HG02588 (cell line): Measurements from ENCODE around the gene DNAJC4.
A peak's percentile ranks its signal among the peaks of the same experiment; 100 is the strongest.

Source experiments
- ATAC-seq: cut with Tn5 transposase; IDR thresholded peaks from one replicate; pipeline ENCODE4 v1.9.1; 2021; ENCODE audit warnings: mild to moderate bottlenecking, moderate library complexity; ENCODE audit not compliant: unreplicated experiment

The DNAJC4 gene

DNA sequence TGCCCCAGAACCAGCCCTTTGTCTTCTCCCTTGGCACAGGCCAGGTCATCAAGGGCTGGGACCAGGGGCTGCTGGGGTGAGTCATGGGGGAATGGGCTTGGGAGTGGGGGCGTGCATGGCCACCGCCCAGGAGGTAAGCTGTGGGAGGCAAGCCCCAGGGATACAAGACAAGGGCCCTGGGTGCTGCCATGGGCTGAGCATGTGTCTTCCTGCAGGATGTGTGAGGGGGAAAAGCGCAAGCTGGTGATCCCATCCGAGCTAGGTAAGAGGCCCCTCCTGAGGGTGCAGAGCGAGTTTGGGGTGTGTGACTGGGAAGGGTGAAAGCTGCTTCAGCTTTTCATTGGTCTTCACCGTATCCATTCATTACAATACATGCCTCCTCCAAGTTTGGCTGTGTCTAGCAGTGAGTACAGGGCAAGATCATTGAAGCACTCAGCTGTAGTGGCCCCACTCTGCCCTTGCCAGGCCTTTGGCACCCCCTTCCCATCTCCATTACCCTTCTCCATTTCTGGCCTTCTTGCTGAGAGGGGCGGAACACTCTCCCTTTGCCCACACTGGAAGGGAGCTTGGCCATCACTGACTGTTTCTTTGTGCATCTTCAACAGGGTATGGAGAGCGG is 13.0 kb downstream of the DNAJC4 start:
- no peak for ATAC-seq

DNA sequence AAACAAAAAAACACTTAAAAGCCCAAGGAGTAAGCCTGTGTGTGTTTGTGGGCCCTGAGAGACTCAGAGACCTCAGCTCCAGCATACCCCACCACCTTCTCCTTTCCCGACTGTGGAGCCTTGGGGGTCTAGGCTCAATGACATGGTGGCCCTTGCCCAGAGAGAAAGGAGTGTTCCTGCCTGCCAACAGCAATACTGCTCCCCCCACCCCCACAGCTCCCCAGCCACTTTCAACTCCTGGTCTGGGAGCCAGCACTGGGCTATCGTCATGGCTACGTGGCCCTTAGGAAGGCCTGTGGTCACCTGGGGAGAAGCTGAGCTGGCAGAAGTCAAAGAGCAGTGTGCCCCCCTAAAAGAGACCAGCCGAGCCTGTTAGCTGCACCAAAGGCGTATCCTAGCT is 13.8 kb downstream of the DNAJC4 start:
- ATAC-seq: no peak

DNA sequence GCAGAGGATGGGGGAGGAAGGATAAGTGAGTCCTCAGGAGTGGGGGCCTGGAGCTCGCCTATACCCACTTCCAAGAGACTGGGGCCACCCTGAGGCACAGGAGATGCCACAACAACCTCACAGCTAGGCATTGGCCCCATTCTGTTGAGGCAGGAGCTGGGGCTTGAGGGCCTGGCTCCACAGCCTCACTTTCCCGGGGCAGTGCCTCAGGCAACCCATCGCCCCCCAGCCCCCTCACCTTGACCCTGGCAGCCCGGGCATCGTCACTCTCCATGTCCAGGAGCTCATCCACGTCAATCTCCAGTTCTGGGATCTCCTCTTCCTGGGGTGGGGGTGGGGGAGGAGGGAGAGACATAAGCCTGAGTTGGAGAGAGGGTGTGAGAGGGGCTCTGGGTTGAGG is 14.6 kb downstream of the DNAJC4 start:
- ATAC-seq: no peak

DNA sequence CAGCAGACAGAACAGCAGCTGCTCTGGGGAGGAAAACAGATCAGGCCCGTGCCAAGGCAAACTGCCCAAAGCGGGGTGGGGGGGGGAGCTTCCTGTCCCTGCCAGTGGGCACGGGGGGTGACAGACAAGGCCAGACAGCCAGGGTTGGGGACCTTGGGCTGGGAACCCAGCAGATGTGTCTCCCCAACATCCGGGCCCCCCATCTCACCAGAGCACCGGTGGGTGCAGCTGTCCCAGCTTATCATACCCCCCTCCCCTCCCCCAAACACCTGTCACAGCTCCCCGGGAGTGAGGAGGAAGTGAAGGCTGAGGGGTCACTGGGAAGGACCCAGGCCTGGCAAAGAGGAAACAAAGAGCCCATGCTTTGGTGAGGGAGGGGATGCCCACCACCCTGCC is 15.1 kb downstream of the DNAJC4 start:
- ATAC-seq: no peak

DNA sequence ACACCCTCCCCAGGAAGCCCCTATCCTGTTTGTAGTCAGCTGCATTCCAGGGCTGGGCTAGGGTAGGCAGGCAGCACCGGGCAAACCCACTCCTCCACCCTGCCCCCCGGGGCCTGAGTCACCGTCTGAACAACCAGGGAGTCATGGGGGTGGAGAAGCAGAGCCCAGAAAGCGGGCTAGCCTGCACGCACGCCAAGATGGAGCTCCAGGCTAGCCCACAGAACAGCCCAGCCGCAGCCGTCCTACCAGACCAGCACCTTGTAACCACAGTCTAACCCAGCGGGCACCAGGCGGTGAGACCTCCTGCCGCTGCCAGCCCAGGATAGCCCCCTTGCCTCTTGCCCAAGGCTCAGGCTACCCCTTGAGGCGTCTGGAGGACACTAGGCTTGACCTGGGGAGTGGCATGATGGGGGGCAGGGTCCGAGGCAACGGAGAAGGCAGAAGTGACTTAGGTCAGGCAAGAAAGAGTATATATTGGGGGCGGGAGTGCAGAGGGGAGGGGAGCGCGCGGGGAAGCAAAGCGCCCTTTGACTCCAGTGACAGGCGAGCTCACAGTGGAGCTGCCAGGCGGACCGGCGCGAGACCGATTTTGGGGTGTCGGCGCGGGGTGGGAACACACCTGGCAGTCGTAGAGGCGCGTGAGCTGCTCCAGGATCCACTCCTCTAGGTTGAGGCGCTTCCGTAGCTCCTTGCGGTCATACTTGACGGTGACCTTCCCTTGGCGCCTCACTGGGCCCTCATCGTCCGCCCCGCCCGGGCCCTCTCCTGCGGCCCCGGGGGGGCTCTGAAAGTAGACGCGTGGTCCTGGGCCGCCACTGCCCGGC is 15.7 kb downstream of the DNAJC4 start:
- no peak for ATAC-seq

DNA sequence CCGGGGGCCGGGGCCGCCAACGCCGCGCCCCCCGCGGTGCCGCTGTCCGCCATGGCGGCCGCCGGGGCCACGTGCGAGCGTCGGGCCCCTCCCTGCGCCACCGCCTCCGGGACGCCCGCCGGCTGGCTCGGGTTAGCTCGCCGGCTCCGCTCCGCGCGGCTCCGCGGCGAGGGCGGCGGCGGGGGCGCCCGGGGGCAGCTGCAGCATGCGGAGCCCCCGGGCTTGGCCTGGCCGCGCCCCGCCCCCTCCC is 16.2 kb downstream of the DNAJC4 start:
- ATAC-seq: peak; percentile 15

DNA sequence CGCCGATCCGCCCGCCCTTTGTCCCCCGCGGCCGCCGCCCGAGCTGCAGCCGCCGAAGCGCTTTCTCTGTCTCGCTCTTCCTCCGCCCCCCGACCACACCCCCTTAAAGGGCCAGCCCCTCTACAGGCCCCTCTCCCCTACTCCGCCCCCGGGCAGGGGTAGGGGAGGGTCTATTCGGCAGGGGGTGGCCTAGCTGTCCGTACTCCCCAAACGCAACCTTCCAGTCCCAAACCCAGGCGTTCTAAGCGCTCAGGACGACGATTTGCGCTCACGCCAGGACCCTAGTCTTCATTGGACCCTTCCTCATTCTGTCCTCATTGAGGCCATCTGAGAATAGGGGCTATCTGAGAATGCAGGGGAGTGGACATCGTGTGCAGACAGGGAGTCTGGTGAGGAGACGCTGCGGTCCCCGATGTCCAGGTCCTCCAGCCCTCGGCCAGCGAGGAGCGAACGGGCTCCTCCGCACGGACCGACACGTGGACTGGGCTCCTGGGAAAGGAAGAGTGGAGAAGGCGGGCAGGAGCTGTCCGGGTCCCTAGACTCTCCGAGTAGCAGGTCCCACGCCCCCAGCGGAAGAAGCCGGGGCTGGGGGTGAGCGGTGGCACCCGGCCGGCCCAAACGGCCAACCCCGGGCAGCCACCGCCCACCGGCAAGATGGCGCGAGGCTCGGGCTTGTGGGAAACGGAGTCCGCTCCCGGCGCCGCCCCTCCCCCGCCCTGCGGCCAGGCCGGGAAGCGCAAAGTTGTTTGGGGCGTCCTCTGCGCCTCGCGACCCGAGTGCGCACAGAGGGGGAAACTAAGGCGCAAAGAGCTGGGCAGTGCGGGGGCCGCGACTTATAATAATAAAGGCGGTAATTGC is 16.8 kb downstream of the DNAJC4 start, which contains the start of gene PPP1R14B:
PPP1R14B (minus strand) TSS at position 73 of the 858 bp plus-strand sequence. CDS start 270 bp downstream, outside the sequence.
- peak; percentile 29 for ATAC-seq

DNA sequence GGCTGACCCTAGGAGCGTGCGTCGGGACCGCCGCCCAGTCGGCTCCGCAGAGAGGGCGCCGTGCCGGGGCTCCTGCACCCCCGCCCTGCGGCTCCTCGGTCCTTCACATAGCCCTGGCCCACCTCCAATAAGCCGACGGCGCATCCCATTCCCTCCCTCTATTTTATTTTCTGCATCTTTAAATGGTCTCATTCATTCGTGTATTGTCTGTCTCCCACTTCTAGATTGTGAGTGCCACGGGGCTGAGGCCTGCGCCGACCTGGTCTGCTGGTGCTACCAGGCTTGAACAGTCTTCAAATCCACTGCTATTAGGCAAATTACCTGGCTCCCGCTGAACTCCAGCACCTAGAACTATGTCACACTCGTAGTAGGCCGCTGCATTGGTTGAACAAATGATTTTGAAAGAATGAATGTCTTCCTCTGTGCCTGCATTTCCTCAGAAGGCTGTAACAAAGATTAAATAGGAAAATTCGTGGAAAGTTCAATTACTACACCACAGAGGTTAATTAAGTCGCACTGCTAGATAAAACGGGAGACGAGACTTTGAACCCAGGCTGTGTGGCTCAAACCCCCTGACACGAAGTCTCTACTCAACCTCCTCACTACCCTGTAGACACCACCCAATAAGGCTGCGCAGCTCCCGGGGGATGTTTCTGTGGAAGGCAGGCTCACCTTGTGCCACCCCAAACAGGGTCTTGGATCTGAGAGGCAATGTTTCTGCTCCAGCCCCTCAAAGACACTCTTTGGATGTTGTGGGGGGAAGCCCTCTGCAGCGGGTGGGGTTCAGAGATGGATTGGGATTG is 17.6 kb downstream of the DNAJC4 start:
- no peak for ATAC-seq

DNA sequence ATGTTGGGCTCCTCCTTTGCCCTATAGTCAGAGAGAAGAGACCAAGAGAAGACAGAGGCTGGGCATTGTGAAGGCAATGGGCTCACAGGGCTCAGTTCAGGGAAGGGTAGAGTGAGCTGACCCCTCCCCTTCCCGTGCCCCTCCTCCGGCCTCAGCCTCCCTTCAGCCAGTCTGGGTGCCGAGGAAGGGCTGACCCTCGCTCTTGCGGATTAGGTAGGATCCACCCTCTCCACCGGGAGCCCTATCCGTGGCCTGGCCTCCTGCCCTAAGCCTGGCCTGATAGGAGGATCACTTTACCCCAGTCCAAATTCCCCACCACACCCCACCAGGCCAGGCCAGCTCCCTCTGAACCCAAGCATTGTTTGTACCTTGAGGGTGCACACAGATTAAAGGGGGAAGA is 18.2 kb downstream of the DNAJC4 start:
- ATAC-seq: no peak

DNA sequence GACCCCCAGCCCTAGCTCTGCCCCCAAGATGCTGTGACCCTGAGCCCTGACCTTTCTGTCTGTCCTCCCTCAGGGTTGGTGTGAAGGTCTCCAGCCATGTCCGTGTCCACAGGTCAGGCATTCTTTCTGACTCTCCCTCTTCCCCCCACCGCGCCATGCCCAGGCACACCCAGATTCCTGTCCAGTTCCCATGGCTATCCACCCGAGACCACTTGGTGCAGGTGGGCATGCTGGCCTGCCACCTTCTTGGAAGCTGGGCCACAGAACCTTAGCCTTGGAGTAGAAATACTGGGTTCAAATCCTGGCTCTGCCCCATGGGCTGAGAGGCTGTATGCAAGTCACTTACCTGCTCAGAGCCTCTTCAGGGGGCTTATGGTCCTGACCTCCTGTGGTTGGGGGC is 18.7 kb downstream of the DNAJC4 start:
- ATAC-seq: no peak

DNA sequence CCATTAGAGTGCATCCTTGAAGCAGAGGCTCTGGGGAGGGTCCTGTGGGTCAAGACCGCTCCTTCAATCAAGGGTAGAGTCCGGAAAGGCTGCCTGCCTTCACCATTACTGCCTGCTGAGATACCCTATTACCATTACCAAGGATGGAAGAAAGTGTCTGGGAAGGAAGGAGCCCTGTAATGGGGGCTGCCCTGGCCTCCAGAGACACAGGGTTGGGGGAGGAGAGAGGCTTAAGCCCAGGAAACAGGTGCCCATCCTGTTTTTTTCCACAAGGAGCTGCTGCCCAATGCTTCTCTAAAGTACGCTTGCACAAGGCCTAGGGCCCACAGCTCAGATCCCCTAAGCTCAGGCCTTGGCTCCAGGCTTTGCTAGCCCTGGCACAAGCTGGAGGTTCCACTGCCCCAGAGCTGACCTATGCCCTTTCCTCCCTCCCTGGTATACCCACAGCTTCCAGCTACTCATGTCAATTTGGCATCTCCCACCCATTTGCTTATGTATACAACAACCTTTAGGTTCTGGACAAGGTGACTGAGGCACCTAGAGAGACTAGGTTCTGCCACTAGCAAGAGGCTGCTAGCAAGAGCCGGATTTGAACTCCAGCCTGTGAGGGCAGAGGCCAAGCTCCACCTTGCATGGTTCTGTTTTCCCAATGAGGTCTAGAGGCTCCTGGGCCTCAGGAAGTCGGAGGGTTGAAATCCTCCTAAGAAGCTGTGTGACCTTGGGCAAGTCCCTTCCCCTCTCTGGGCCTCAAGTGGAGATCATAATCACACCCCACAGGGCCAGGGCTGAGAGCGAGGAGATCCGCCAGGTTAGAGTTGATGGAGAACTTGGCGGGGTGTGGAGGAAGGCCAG is 19.4 kb downstream of the DNAJC4 start:
- no peak for ATAC-seq

DNA sequence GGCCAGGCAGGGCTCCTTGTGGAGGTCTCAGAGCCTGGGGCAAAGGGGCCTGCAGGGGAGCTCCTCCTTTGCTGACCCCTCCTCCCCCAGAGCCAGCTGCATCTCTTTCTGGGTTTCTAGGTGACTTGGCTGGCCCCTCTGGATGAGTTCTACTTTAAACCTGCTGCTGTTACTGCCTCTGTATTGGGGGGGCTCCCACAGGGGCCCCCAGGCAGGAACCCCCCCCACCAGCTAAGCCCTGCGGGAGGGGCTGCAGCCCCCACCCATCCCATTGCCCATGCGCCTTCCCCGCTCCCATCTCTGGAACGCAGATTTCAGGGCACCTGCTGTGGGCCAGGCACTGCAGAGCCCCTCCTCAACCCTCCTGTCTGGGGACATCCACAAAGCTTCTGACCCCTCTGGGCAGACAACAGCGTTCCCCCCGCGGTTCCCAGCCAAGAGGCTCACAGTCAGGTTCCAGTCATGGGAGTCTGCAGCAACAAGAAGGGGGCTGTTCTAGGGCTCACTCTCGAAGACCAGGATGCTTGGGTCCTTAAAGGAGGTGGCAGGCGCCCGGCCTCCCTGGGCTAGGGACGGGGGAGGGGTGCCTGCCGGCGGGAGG is 20.2 kb downstream of the DNAJC4 start:
- no peak for ATAC-seq

DNA sequence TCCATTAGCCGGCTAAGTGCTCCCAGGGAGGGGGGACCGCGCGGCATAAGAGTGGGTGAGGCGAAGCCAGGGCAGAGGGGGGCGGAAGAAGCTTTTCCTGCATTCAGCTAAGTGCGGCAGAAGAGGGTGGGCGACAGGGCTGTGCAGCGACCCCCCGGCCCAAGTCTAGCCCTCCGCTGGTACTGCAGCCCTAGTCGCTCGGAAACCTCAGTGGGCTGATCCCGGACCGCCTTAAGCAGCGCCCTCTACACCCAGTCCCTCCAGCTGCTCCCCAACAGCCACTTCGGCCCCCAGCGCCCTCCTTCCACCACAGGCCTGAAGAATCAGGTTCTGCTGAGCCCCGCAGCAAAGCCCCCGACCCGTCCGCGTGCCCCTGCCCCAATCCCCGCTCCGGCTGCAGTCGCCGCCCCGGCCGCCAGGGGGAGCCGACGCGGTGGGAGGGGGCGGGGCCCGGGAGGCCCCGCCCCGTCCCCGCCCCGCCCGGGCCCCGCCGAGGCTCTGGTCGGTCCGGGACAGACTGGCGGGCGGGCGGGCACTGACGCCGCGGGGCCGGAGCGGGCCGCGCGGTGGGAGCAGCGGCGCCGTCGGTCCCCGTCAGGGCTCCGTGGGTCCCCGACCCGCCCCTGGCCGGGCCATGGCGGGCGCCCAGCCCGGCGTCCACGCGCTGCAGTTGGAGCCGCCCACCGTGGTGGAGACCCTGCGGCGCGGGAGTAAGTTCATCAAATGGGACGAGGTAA is 20.8 kb downstream of the DNAJC4 start, which contains the start of gene PLCB3:
PLCB3 (plus strand) TSS at position 515 of the 737 bp plus-strand sequence; CDS start at position 635, 120 bp downstream.
- ATAC-seq: peak; percentile 42

DNA sequence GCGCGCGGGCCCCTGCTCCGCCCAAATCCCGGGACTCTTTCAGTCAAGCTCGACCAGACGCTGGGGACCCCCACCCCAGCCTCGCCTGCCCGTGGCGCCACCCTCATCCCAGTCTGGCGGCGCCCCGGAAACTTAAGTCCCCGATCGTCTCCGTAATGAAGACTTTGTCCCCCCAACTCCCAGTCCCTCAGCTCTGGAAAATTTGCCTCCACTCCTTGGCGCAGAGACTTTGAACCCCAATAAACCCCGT is 21.3 kb downstream of the DNAJC4 start:
- ATAC-seq: no peak

DNA sequence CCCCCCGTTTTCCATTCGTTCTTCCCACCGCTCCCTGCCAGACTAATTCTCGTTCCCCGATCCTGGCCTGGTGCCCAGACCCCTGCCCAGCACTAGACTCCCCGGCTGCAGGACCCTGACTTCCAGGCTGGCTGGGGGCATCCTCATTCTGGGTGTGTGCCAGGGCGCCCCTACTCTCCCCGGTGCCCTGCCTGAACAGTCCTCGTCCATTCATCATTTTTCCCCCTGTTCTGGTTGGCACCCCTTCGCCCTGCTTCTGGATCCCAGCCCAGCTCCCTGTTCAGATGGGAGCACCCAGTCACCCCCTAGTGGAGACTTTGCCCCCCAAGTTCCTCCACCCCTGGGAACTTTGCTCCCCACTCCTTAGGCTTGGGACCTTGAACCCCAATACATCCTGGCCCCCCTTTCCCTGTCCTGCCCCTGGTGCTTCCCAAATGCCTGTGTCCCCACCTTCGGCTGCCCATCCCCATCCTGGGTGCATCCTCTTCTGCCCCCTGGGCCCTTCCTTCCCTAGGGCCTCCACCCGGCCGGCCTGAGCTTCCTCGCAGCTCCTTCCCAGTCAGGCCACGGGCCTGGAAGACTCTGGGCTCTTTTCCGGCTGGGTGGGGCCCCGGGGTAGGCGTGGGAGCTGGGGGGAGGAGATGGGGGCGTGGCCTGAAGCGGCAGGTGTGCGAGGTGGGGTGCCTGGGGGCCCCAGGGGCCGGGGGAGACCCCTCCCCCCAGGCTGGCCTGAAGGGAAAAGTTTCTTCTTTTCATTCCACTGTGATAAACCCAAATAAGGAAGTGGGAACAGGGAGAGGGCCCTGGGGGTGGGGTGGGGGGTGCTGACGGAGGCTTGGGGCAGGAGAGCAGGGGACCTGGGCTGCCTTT is 21.9 kb downstream of the DNAJC4 start:
- ATAC-seq: no peak

DNA sequence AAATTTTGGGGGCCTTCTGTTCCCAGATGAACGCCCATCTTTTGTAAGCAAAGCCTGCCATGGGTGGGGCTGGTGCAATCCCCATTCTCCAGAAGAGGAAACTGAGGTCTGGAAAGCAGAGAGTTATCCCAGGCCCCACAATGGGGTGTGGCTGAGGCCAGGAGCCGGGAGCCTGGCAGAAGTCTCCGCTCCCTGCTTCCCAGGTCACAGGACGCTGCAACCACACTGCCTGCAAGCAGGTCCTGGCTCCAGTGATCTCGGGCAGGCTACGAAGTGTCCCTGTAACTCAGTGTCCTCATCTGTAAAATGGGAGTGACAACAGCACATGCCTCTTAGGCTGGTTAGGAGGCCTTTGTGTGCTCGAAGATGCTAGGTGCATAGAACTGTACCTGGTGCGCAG is 22.7 kb downstream of the DNAJC4 start:
- no peak for ATAC-seq

DNA sequence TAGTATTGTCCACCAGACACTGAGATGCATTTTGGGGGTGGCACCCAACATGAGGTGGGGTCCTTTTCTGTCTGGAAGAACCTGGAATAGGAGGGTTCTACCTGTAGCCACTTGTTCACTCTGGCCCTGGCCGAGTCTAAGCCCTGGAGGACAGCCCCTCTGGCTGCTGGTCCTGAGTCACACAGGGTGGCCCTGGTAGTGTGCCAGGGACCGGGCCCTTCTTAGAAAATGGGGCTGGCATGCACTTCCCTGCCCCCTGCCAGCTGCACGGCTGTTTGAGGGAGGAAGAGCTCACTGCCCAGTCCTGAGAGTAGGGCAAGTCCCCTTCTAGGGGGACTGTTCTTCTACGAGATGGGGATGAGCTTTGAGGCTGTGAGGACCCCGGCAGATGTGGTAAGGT is 23.1 kb downstream of the DNAJC4 start:
- ATAC-seq: no peak

DNA sequence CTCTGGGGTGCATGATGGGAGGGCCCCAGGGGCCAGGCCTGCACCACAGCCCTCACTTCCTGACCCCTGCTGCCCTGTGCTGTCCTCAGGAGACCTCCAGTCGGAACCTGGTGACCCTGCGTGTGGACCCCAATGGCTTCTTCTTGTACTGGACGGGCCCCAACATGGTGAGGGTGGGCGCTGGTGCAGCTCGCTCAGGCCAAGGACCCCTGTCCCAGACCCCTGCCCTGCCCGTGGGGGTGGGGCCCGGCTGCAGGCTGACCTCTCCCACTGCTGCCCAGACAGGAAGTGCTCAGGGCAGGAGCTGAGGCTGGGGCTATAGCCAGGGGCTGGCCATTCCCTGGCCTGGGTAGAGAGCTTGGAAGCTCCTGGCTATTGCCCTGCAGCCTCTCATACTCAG is 24.0 kb downstream of the DNAJC4 start:
- ATAC-seq: no peak
